Suprapubic skin (tissue), 4 donors: ENCODE results near the gene BUB1B.

Source experiments
- CTCF ChIP-seq, 2 donors: fragments of 200-600 bp in 1 of 2; fragments of 450-650 bp in 1 of 2; sonication (generic) in 1 of 2; IDR thresholded peaks; one replicate each; pipeline ENCODE4 v1.5.1; 2016 to 2019; ENCODE audit warnings: antibody characterized with exemption in 2 of 2, mild to moderate bottlenecking in 1 of 2, moderate library complexity in 1 of 2
- POLR2A ChIP-seq, 2 donors: fragments of 450-650 bp; IDR thresholded peaks; one replicate each; pipeline ENCODE4 v1.6.1; 2017; ENCODE audit warnings: antibody characterized with exemption in 2 of 2, mild to moderate bottlenecking in 2 of 2, moderate library complexity in 2 of 2
- POLR2AphosphoS5 ChIP-seq, 3 donors: sonication (generic); formaldehyde crosslinking; IDR thresholded peaks; one replicate each; pipeline ENCODE4 v1.6.1; 2017; ENCODE audit warnings: antibody characterized with exemption in 3 of 3

- TF ChIP-seq CTCF (IDR thresholded peaks at IDR 0.05) (no peak), POLR2AphosphoS5 (IDR thresholded peaks at IDR 0.05) (no peak), POLR2A (IDR thresholded peaks at IDR 0.05) (no peak)
Observed at GRCh38 chr15:40151991-40152390, 8.9 kb upstream of the BUB1B start.
